Tibial artery (tissue), 4 donors: Measurements from ENCODE around the gene ASIC1.

ENCODE experiments used
- DNase-seq, 2 donors: peaks; one replicate each; pipeline ENCODE4 v3.0.0-alpha.2; 2019
- H3K27ac ChIP-seq, 2 donors: fragments of 200-600 bp; sonication (generic) in 1 of 2; 1 replicate in 1 of 2; 2 replicates in 1 of 2; pipeline ENCODE4 v1.5.1; 2018 to 2019; ENCODE audit warnings: mild to moderate bottlenecking in 1 of 2
- H3K27me3 ChIP-seq, 2 donors: fragments of 200-600 bp; sonication (generic) in 1 of 2; one replicate each; pipeline versions ENCODE4 v1.5.1 to v1.6.0; 2016 to 2019
- H3K36me3 ChIP-seq, 3 donors: fragments of 200-600 bp; sonication (generic) in 2 of 3; one replicate each; pipeline ENCODE4 v1.5.1; 2016 to 2019; ENCODE audit warnings: mild to moderate bottlenecking in 2 of 3
- H3K4me1 ChIP-seq, 4 donors: fragments of 200-600 bp; sonication (generic) in 2 of 4; 1 replicate in 3 of 4; 2 replicates in 1 of 4; pipeline ENCODE4 v1.5.1; 2016 to 2019
- H3K4me3 ChIP-seq, 2 donors: fragments of 200-600 bp; sonication (generic) in 1 of 2; 1 replicate in 1 of 2; 2 replicates in 1 of 2; pipeline ENCODE4 v1.5.1; 2018 to 2019; ENCODE audit warnings: mild to moderate bottlenecking in 2 of 2
- H3K9me3 ChIP-seq, 3 donors: fragments of 200-600 bp; sonication (generic) in 1 of 3; one replicate each; pipeline ENCODE4 v1.5.1; 2016 to 2019
- CTCF ChIP-seq, 2 experiments: fragments of 200-600 bp in 1 of 2; fragments of 450-650 bp in 1 of 2; IDR thresholded peaks; one replicate each; pipeline ENCODE4 v1.5.1; 2017 to 2019; ENCODE audit warnings: antibody characterized with exemption in 2 of 2, mild to moderate bottlenecking in 1 of 2, moderate library complexity in 1 of 2
- intact Hi-C: fragments of 100-400 bp; cut with DNase I; formaldehyde crosslinking; loops from one replicate; pipeline ENCODE4 v1.15.0; 2023; ENCODE audit warnings: low total_unique reads

Gene ASIC1

GRCh38 chr12:50050119-50050385, 7.3 kb upstream of the ASIC1 start:
- intact Hi-C loops, result loop anchor here (5.0 kb wide), 1 partner anchor 183 kb away; no protein-coding TSS in a partner anchor
- H3K27ac ChIP-seq, result no peak overlapping the region
- H3K36me3 ChIP-seq, result no peaks in the 10 kb centered on the region
- peaks cover 0 to 48% of the 10 kb centered on the region in 2 donors for H3K27me3 ChIP-seq
- peak overlapping the region in 1 of 2 donors; percentile 37 for H3K4me3 ChIP-seq
- no peak for DNase-seq
- H3K4me1 ChIP-seq, result peaks cover 0 to 10% (median 4%) of the 10 kb centered on the region in 4 donors
- no peak for TF ChIP-seq CTCF (IDR thresholded peaks at IDR 0.05)
- H3K9me3 ChIP-seq, result no peaks in the 10 kb centered on the region

GRCh38 chr12:50050410-50051098, 6.8 kb upstream of the ASIC1 start:
- H3K27ac ChIP-seq, result no peak overlapping the region
- H3K4me1 ChIP-seq, result peaks cover 0 to 11% (median 6%) of the 10 kb centered on the region in 4 donors
- peak; percentile 82 to 83 for DNase-seq
- intact Hi-C loops, result loop anchor here (5.0 kb wide), 1 partner anchor 183 kb away; no protein-coding TSS in a partner anchor
- H3K36me3 ChIP-seq, result no peaks in the 10 kb centered on the region
- peaks cover 0 to 52% of the 10 kb centered on the region in 2 donors for H3K27me3 ChIP-seq
- H3K9me3 ChIP-seq, result no peaks in the 10 kb centered on the region
- no peak for TF ChIP-seq CTCF (IDR thresholded peaks at IDR 0.05)
- peak overlapping the region; percentile 32 to 37 for H3K4me3 ChIP-seq

GRCh38 chr12:50051101-50051806, 6.1 kb upstream of the ASIC1 start:
- Histone ChIP-seq H3K9me3 (no peaks in the 10 kb centered on the region), H3K27me3 (peaks cover 0 to 55% of the 10 kb centered on the region in 2 donors), H3K36me3 (no peaks in the 10 kb centered on the region), H3K4me1 (peaks cover 0 to 18% (median 13%) of the 10 kb centered on the region in 4 donors), H3K27ac (no peak overlapping the region), H3K4me3 (peak overlapping the region in 1 of 2 donors; percentile 37)
- intact Hi-C loops, result loop anchor here (5.0 kb wide), 1 partner anchor 184 kb away; no protein-coding TSS in a partner anchor
- no peak for DNase-seq
- no peak for TF ChIP-seq CTCF (IDR thresholded peaks at IDR 0.05)

- no peak for TF ChIP-seq CTCF (IDR thresholded peaks at IDR 0.05)
- H3K36me3 ChIP-seq, result no peaks in the 10 kb centered on the region
- no peak overlapping the region for H3K4me3 ChIP-seq
- no peaks in the 10 kb centered on the region for H3K9me3 ChIP-seq
- H3K27me3 ChIP-seq, result peaks cover 0 to 60% of the 10 kb centered on the region in 2 donors
- intact Hi-C loops, result loop anchor here (5.0 kb wide), 1 partner anchor 185 kb away; no protein-coding TSS in a partner anchor
- no peak overlapping the region for H3K27ac ChIP-seq
- DNase-seq, result no peak
- peaks cover 0 to 29% (median 24%) of the 10 kb centered on the region in 4 donors for H3K4me1 ChIP-seq
Measured at GRCh38 chr12:50052544-50052943, 4.9 kb upstream of the ASIC1 start.

- intact Hi-C loops, result loop anchor here (5.0 kb wide), 1 partner anchor 186 kb away; no protein-coding TSS in a partner anchor
- no peaks in the 10 kb centered on the region for H3K9me3 ChIP-seq
- no peak for TF ChIP-seq CTCF (IDR thresholded peaks at IDR 0.05)
- no peaks in the 10 kb centered on the region for H3K36me3 ChIP-seq
- no peak for DNase-seq
- no peak overlapping the region for H3K4me3 ChIP-seq
- peaks cover 0 to 32% (median 27%) of the 10 kb centered on the region in 4 donors for H3K4me1 ChIP-seq
- H3K27ac ChIP-seq, result no peak overlapping the region
- H3K27me3 ChIP-seq, result peaks cover 0 to 60% of the 10 kb centered on the region in 2 donors
Measured at GRCh38 chr12:50052964-50053363, 4.4 kb upstream of the ASIC1 start.
